HG03039 (cell line): ENCODE measurements around the gene APOO.
"Not testable (repeated sequence)": the region's sequence is repeated elsewhere in the genome, so short reads cannot be mapped to it uniquely, and the experiment has no call there.

ENCODE experiments used
- ATAC-seq: cut with Tn5 transposase; IDR thresholded peaks from one replicate; pipeline ENCODE4 v1.9.1; 2021; ENCODE audit warnings: mild to moderate bottlenecking, moderate library complexity; ENCODE audit not compliant: unreplicated experiment

Gene APOO

GRCh38 chrX:23861952-23862351 is 45.8 kb downstream of the APOO start:
- not testable (repeated sequence) for ATAC-seq

- no peak for ATAC-seq
Measured at GRCh38 chrX:23861215-23861896, 46.4 kb downstream of the APOO start.

GRCh38 chrX:23859238-23859637 is 48.5 kb downstream of the APOO start:
- ATAC-seq, result not testable (repeated sequence)

GRCh38 chrX:23857935-23858334 is 49.8 kb downstream of the APOO start:
- ATAC-seq, result no peak

- ATAC-seq, result no peak
Measured at GRCh38 chrX:23857363-23857762, 50.4 kb downstream of the APOO start.

- ATAC-seq, result no peak
Measured at GRCh38 chrX:23855569-23855968, 52.2 kb downstream of the APOO start.

- no peak for ATAC-seq
Measured at GRCh38 chrX:23854945-23855344, 52.8 kb downstream of the APOO start.

- ATAC-seq, result no peak
Measured at GRCh38 chrX:23854122-23854521, 53.6 kb downstream of the APOO start.

- no peak for ATAC-seq
Measured at GRCh38 chrX:23851544-23851943, 56.2 kb downstream of the APOO start.

GRCh38 chrX:23849241-23849640 is 58.5 kb downstream of the APOO start:
- ATAC-seq, result no peak

GRCh38 chrX:23845351-23845817 is 62.4 kb downstream of the APOO start:
- ATAC-seq, result no peak

- ATAC-seq, result no peak
Measured at GRCh38 chrX:23844502-23845138, 63.1 kb downstream of the APOO start.

- ATAC-seq, result no peak
Measured at GRCh38 chrX:23841847-23842522, 65.8 kb downstream of the APOO start.

GRCh38 chrX:23840674-23841073 is 67.1 kb downstream of the APOO start:
- no peak for ATAC-seq

GRCh38 chrX:23838953-23839352 is 68.8 kb downstream of the APOO start:
- no peak for ATAC-seq

- no peak for ATAC-seq
Measured at GRCh38 chrX:23832721-23833120, 75.0 kb downstream of the APOO start.

GRCh38 chrX:23828881-23829280 is 78.9 kb downstream of the APOO start:
- no peak for ATAC-seq

GRCh38 chrX:23826653-23827052 is 81.1 kb downstream of the APOO start:
- ATAC-seq, result no peak

- ATAC-seq, result no peak
Measured at GRCh38 chrX:23826216-23826615, 81.5 kb downstream of the APOO start.

- no peak for ATAC-seq
Measured at GRCh38 chrX:23825675-23826074, 82.1 kb downstream of the APOO start.

- no peak for ATAC-seq
Measured at GRCh38 chrX:23822841-23823240, 84.9 kb downstream of the APOO start.

- no peak for ATAC-seq
Measured at GRCh38 chrX:23822397-23822796, 85.3 kb downstream of the APOO start.
